GM18868 (cell line): Measurements from ENCODE around the gene MYCN.
A peak's percentile ranks its signal among the peaks of the same experiment; 100 is the strongest.
"Not testable (repeated sequence)": the region's sequence is repeated elsewhere in the genome, so short reads cannot be mapped to it uniquely, and the experiment has no call there.

ENCODE experiments used
- ATAC-seq: cut with Tn5 transposase; IDR thresholded peaks from one replicate; pipeline ENCODE4 v1.9.1; 2021; ENCODE audit warnings: mild to moderate bottlenecking, moderate library complexity; ENCODE audit not compliant: unreplicated experiment

Gene MYCN

DNA sequence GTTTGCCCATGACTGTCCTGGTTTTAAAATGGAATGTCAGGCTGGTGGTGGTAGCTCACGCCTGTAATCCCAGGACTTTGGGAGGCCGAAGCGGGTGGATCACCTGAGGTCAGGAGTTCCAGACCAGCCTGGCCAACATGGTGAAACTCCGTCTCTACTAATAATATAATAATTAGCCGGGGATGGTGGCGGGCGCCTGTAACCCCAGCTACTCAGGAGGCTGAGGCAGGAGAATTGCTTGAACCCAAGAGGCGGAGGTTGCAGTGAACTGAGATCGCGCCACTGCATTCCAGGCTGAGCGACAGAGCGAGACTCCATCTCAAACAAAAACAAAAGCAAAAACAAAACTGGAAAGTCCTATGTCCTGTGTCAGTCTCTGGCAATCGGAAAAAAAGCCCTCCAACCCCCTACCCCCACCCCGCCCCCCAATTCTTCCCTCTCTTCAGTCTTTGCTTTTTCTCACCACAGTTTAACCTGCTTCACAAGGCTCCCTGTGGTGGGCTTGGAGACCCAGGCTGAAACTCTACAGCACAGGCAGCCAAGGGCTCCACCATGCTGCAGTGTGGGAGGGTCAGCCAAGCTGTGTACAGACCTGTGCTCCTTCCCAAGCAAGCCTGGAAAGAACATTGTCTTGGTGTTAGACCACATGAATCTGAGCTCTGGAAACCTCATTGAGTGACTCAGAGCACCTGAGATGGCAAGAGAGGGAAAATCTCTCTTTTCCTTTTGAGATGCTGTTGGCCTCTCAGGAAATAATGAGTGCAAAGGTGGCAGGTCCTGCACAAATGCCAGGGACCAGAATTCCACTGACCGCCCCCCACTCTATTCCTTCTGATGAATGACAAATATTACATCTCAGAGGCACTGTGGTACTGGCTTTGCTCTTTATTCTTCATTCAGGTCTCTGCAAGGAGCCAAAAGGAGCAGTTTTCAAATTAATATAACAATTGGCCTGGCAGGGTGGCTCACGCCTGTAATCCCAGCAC, 16.7 kb downstream of the MYCN start:
- no peak for ATAC-seq

DNA sequence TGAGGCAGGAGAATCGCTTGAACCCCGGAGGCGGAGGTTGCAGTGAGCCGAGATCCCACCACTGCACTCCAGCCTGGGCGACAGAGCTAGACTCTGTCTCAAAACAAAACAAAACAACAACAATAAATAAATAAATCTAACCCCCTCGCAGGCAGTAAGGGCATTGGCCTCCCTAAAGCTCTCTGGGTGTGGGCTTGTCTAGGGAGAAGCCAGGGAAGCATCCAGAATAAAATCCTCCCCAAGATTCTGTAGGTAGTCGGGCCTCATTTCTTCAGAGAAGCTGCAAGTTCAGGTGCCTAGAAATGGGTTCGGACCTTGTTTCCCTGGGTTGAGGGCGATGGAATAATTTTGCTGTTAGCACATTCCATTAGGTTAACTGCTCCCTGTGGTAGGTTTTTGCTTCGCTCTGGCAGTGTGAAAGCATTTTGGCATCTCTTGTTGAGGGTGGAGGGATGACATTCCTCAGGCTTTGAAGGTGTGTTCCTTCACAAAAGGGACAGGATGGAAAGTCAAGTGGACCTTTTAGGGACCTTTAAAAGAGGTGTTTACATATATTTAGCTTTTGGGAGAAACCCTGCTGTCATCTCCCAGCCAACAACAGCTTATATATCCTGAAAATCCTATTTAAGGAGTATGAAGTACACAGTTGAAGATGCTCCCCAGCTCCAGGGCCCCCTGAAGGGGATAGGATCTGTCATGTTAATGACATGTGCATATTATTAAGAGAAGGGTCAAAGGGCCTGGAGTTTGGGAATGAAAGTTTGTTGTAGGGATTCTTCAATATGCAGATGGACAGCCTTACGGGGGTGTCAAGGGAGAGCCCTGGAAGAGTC, 17.7 kb downstream of the MYCN start:
- no peak for ATAC-seq

DNA sequence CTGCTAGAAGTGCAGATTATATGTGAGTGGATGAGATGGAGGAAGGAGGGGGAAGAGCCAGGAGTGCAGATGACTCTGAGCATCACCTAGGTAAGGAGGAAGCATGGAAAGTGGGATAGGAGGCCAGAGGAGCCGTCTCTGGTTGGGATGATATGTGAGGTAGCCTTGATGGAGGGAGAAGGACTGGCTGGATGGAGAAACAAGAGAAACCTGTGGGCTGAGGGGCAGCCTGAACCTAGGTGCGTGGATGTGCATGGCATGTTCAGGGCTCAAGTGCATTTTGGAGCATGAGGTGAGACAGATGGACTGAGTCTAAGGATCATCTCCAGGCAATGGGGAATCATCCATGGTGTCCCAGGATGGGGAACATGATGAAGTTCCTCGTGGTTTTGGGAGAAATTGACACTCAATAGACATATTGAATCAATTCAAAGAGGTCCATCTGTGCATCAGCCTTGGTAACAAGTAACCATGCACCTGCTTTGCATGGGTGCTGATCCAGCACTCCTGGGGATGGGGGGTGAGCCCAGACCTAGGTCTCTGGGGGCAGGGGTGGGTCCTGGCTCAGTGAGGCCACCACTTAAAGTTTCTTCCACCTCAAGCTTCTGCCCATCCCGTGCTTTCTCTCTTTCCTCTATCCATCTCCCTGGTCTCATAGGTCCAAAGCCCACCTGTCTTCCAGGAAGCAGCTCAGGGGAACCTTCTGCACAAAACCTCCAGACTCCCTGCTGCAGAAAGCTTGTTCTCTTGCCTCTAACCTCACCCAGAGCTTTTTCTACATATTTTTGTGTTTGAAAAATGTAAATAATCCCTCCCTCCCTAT, 19.2 kb downstream of the MYCN start:
- ATAC-seq: no peak

DNA sequence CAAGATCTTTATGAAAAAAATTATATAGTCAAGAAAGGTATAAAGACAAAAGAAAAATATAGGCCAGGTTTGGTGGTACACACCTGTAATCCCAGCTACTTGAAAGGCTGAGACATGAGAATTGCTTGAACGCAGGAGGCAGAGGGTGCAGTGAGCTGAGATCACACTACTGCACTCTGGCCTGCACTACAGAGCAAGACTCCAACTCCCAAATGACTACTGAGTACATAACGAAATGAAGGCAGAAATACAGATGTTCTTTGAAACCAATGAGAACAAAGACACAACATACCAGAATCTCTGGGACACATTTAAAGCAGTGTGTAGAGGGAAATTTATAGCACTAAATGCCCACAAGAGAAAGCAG, 19.8 kb downstream of the MYCN start:
- not testable (repeated sequence) for ATAC-seq

DNA sequence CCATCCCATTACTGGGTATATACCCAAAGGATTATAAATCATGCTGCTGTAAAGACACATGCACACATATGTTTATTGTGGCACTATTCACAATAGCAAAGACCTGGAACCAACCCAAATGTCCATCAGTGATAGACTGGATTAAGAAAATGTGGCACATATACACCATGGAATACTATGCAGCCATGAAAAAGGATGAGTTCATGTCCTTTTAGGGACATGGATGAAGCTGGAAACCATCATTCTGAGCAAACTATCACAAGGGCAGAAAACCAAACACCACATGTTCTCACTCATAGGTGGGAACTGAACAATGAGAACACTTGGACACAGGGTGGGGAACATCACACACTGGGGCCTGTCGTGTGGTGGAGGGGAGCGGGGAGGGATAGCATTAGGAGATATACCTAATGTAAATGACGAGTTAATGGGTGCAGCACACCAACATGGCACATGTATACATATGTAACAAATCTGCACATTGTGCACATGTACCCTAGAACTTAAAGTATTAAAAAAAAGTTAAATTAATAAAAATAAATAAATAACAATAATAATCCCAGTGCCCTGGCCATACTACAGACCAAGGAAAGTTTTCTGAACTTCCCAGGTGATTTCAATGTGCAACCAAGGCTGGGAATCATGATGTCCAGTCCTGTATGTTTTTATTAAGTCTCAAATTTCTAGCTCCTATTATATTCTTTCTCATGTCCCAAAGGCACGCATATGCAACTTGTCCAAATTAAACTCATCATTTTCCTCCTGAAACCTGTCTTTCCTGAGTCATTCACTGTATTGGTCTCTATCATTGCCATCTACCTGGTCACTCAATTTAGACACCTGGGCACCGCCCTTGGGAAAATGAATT, 23.0 kb downstream of the MYCN start:
- not testable (repeated sequence) for ATAC-seq

DNA sequence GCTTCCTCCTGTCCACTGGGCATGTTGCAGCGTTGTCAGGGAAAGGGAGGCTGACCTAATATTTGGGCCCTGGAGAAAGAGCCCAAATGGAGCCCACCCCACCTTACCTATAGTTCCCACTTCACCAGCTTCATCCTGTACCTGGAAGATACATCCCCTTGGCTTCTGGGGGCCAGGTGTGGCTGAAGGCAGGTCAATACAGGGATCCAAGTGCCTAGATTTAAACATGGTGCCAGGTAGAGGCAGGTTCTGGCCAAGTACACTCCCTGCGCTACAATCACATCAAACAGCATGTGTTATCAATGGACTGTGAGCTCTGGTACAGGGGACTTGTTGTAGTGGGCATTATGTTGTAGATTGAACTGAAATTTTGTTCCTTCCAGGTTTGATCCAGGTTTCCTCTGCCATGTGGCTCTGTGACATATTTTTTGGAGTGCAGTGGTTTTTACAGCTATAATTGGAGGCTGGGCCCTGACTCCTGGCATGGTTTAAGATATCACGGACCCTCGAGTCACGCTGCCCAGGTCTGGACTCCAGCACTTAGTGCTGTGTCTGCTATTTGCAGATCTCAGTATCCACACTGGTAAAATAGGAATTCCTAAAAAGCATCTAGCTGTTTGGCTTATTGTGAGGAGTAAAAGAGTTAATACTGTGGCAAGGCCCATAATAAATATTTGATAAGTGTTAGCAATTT, 23.8 kb downstream of the MYCN start:
- ATAC-seq: no peak

DNA sequence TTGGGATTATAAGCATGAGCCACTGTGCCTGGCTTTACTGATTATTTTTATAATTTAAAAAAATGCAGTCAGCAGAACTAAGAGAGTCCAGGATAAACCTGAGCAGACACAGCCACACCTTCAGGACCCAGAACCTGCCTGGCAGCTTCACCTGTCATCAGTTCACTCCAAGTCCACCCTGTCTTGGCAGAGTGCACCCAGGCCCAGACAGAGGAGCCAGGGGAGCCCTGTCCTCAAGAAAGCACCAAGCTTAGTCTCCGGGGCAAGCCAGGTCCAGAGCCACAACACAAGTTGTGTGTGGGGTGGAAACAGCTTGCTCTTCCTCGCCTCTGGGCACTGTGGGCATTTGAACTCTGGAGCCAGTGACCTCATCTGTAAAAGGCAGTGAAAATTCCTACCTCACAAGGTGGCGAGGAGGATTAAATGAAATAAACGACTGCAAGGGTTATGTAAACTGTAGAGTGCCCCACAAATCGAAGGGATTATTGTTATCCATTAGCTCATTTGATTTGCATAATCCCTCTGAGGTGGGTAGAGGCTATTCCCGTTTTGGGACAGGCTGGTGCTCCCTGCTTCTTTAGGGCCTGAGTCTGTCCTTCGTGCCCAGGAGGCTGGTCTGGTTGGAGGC, 24.7 kb downstream of the MYCN start:
- ATAC-seq: no peak

DNA sequence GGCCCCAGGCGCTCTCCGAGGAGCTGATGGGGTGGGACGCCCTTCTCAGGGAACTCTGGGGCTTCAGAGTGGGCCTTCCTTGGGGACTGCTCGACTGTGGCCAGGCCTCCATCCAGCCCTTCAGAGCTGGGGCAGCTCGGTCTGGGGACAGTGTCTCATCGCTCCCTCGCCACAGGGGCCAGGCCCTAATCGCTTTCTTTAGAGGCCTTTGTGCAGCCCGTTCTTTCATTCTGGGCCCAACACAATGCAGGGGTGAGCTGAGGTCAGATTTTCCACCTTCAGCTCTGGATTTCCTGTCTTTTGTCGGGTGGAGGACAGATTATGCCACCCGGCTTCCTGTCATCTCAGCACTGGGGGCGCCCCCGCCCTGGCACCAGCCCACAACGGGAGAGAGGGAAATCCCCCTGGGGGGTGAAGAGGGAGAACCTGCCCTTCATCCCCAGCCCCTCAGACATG, 25.2 kb downstream of the MYCN start:
- ATAC-seq: no peak

DNA sequence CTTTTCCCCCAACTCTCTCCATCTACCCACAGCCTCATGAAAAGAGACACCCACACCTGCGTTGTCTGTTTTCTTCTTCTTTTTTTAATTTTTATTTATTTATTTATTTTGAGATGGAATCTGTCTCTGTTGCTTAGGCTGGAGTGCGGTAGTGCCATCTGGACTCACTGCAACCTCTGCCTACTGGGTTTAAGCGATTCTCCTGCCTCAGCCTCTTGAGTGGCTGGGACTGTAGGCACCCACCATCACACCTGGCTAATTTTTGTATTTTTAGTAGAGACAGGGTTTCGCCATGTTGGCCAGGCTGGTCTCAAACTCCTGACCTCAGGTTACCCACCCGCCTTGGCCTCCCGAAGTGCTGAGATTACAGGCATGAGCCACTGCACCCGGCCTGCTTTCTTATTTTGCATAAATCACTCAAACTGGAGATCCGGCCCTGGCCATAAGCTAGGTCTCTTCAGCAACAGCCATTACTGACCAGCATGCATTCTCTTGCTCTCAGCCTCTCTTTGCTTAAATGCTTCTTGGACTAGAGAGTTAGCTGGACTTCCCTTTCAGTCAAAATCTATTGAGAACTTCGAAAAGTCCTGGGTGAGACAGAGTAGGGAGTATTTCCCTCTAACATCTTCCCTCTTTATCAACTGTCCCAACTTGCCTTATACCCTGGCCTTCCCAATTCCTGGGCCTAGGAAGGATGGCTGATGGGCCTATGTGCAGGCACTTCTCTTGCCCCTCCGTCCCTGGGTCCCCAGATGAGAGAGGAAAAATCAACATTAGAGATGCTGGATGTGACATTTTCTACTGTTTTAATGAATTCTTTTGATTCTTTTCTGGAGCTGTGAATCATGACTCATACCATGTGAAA, 27.3 kb downstream of the MYCN start:
- ATAC-seq: no peak

DNA sequence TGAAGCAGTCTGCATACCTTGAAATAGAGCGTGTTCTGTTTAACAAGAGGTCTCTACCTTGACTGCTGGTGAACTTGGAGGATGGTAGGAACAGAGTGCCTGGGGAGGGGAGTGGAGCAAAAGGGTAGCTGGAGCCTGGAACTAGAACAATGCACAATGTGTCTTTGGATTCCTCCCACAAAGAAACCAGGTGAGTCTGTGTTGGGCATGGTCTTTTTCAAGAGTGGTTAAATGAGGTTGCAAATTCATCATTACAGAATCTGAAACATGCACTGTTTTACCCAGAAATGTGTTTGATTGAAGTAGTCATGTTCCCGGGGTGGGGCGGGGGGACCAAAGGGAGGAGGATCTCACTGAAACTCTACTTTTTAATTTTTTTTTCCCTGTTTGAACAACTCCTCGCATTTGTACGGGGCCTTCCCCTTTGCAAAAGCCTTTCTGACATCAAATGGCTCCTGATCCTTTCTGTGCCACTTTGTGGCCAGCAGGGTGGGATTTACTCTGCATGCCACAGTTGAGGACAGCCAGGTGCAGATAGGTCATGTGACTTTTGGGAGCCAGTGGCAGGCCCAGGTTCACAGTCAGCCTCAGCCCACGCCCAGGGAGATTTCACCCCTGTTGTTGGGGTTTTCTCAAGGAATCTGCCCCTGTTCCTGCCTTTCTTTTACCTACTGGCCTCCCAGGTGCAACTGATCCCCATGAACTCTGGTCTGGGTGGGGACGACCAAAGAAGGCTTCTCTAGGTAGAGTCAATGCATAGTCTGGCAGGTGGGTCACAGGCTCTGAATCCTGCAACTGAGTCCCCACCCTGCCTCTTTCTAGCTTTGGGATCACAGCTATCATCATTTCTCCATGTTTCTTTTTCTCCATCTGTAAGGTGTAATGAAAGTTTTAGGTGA, 28.2 kb downstream of the MYCN start:
- no peak for ATAC-seq

DNA sequence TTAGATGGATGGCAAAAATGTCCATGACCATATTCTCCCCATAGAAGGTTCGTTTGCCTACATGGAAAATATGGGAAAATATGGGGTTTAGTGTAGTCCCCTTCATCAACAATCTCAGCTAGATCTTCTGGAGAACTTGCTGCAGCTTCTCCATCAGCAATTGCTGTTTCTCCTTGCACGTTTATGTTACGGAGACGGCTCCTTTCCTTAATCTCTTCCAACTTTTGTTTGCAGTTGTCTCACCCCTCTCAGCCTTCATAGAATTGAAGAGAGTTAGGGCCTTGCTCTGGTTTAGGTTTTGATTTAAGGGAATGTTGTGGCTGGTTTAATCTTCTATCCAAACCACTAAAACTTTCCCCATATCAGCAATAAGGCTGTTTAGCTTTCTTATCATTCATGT, 28.9 kb downstream of the MYCN start:
- no peak for ATAC-seq

DNA sequence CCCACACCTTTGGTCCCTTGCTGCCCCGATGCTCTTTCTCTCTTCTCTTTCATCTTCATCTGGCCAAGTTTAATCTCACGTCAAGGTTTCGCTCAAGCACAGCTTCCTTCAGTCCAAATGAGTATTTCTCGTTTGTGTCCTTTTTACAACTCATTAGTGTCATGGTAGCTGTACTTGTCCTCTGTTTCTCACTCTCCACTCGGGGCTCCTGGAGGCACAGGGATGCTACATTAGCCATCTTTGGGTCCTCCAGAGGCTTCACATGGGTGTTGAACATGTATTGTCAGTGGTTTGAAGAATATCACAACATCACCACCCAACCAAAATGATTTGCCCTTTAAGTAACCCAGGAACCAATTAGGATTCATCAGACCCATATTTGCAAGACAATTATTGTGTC, 30.4 kb downstream of the MYCN start:
- no peak for ATAC-seq

DNA sequence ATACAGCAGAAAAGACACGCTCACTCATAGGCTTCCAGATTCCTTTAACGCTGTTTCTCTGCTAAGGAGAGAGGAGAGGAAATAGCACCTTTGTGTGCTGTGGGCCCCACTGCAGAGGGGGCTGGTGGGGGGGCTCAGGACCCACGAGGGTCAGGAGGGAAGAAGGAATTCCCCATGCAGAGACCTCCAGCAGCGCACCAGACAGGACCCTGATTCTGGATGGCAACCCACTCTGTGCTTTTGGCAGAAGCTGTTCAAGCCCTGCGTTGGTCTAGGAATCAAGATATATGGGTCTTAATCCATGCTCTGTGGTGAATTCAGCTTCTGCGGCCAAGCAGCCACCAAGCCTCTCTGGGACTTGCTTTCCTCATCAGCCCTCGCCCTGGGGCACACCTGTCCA, 31.0 kb downstream of the MYCN start:
- no peak for ATAC-seq

DNA sequence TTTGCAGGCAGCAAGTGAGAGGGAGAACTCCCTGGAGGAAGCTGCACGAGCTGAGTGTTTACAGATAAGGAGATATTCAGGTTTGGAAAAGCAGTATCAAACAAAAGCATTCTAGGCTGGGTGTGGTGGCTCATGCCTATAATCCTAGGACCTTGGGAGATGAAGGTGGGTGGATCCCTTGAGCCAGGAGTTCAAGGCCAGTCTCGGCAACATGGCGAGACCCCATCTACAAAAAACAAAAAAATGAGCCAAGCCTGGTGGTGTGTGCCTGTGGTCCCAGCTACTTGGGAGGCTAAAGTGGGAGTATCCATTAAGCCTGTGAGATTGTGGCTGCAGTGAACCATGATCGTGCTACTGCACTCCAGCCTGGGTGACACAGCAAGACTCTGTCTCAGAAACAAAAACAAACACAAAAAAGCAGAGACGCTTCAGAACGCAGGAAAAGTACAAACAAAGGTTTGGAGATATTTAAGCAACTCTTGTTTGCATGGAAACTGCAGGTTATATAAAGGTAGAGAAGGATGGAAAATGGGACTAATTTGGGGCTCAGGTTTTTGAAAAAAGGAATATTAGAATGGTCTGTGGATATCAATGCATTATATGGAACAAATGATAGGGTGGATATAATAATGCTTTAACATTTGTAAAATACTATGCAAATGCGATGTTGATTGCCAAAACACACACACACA, 31.6 kb downstream of the MYCN start:
- ATAC-seq: no peak

DNA sequence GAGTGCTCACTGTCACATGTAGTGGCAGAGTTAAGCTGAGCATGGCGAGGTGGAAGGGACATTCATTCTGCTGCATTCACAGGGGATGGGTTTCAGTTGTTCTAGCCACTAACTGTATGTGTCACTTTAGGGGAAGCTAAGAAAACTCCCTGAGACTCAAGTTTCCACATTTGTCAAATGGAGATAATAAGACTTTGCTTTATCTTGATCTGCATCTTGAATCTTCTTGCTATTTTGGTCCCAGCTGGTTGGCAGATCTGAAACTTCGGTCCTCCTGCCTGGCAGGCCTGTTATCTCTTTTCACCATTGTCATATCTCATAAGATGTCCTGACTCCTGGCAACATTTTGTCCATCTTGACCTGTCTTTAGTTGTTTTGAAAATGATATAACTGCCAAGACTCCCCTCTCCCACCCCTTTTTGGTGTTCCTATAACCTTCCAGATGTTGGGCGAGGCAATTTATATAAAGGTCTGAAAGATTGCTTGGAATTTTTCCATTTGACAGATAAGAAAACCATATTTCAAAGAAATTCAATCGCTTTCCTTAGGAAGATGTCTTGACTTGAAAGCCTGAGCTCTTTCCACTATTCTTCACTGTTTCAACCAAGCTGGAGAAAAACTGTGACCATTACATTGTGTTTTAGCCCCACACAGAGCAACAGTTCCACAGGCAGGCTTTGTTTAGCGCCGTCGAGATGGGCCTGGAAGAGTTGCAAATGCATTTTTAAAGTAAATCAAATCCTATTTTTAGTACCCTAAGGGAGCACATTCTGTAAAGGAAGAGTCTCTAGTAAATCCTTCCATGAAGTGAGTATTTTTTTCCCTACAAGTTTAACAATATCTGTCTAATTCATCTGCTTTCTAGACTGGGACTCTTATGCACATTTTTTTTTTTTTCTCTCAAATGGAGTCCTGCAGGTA, 33.4 kb downstream of the MYCN start:
- ATAC-seq: peak; percentile 66
